ENCODE measurements around the gene TADA3.

The TADA3 gene

DNA sequence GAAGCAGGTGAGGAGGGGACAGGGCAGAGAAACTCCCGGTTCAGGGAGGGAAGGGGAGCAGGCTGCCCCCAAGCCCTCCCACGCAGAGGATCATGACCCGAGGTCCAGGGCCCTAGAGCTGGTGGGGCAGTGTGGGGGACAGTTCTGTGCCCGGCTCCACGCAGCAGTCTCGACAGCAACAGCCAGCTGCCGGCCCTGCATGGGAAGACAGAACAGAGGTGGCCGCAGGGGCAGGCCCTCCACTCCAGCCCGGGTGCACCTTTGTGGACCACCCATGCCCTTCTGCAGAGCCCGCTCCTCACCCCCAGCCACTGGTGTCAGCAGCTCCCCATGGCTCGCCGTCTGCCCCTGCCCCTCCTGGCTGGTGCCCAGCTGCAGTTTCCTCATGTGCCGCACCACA, 34.8 kb downstream of the TADA3 start:
- FAIRE-seq = no peak

DNA sequence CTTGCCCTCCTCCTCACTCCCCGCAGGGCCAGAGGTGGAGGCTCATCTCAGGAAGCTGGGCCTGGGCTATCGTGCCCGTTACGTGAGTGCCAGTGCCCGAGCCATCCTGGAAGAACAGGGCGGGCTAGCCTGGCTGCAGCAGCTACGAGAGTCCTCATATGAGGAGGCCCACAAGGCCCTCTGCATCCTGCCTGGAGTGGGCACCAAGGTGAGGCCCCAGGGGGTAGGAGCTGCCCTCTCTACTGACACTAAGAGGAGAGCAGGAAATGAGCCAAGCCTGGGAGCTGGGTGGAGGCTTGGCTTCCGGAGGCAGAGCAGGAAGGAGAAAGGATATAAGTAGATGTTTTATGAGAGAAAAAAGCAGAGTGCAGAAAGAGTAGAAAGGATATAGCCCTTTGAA, 37.6 kb downstream of the TADA3 start:
- FAIRE-seq = no peak

DNA sequence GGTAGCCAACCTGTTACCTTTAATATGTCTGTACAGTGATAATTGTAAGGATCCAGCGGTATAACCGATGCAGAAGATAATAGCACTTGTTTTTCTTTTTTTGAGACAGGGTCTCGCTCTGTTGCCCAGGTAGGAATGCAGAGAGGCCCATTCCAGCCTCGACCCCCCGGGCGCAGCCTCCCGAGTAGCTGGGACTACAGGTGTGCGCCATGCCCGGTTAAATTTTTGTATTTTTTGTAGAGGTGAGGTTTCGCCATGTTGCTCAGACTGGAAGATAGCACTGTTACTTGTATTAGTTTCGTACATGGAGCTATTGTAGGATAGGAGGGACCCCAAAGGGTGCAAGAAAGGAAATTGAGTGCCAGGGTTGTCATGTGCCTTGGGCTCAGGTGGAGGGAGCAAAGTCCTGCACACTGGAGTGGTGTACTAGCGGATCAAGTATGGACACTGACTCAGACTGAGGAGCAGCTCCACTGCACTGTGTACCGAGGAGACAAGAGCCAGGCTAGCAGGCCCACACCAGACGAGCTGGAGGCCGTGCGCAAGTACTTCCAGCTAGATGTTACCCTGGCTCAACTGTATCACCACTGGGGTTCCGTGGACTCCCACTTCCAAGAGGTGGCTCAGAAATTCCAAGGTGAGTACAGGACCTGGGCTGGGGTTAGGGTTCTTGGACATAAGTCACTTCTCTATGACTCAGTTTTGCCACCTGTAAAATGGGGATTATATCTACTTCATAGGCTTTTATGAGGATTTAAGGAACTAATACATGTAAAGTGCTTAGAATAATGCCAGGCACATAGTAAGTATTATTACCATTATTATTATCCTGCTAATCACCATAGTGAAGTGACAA, 41.5 kb downstream of the TADA3 start:
- FAIRE-seq = no peak

DNA sequence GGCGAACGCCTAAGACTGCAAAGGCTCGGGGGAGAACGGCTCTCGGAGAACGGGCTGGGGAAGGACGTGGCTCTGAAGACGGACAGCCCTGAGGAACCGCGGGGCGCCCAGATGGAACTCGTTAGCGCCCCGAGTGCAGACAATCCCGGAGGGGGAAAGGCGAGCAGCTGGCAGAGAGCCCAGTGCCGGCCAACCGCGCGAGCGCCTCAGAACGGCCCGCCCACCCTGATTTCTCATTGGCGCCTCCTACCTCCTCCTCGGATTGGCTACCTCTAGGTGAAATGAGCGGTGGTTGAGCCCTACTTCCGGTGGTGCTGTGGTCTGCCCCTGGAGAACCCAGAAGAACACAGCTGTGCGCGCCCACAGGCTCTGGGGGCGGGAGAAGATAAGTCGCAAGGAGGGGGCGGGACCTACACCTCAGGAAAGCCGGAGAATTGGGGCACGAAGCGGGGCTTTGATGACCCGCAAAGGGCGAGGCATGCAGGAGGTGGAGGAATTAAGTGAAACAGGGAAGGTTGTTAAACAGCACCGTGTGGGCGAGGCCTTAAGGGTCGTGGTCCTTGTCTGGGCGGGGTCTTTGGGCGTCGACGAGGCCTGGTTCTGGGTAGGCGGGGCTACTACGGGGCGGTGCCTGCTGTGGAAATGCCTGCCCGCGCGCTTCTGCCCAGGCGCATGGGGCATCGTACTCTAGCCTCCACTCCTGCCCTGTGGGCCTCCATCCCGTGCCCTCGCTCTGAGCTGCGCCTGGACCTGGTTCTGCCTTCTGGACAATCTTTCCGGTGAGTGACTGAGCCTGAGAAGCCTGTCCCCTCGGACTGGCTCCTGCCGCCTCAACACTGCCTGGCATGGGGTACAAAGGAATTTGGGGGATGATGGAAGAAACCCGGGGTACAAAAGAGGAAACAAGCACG, 42.4 kb downstream of the TADA3 start, which contains the start of gene OGG1:
OGG1 (plus strand) TSS at position 308 of the 911 bp plus-strand sequence; CDS start at position 643, 335 bp downstream.
- FAIRE-seq = peak; percentile 53

DNA sequence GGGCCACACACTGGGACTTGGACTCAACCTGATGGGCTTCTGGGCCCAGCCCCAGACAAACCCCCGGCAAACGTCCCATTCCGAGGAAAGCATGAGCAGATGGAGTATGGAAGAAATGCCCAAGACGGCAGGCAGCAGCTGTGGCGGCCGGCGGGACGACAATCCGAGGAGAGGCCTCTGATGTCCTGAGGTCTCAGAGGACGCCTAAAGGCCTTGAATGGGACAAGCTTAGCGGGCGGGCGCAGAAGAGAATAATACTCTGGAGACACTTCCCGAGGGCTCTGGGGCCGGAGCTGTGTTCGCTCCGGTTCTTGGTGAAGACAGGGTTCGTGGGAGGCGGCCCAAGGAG, 43.0 kb downstream of the TADA3 start:
- FAIRE-seq = no peak

DNA sequence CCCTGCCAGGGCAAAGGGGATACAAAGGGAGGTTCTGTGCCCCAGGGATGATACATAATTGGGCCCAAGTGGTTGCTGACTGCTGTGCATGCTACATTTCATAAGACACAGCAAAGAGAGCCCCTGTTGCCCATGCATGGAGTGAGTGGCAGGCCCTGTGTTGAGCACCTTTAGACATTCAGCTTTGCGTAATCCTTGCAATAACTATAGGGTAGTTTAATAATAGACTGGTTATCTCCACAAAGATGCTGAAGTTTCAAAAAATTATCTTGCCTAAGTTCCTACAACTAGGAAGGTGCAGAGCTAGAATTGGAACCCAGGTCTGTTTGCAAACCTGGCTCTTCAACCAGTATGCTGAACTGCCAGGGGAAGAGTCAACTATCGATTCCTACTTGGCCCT, 44.2 kb downstream of the TADA3 start:
- FAIRE-seq = no peak

DNA sequence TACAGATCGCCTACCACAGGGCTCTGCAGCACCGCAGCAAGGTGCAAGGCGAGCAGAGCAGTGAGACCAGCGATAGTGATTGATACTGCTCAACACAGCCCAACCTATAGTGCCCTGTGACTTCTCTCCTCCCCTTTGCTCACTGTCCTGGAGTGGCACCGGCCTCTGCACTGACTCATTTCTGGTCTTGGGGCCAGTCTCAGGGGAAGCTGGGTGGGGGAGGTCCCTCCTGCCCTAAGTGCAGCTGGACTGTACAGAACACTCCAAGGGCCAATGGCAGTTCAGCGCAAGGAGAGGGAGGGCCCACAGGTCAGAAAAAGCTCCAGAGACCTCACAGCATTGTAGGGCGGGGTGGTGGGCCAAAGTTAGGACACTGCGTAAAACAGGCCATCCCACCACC, 45.0 kb downstream of the TADA3 start:
- no peak for FAIRE-seq

DNA sequence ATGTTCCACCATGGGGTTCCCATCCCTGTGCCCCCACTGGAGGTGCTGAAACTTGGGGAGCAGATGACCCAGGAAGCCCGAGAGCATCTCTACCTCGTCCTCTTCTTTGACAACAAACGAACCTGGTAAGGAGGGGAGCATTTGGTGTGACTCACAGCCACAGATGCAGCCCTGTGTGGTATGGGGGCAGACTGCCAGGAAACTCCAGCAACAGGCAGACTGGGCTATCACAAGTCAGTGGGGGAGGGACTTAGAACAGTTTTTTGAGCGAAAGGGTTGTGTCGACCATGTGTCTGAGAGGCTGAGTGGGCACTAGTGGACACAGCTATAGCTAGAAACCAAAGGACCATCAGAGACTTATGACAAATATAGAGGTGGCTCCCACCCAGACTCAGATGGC, 45.9 kb downstream of the TADA3 start:
- no peak for FAIRE-seq

DNA sequence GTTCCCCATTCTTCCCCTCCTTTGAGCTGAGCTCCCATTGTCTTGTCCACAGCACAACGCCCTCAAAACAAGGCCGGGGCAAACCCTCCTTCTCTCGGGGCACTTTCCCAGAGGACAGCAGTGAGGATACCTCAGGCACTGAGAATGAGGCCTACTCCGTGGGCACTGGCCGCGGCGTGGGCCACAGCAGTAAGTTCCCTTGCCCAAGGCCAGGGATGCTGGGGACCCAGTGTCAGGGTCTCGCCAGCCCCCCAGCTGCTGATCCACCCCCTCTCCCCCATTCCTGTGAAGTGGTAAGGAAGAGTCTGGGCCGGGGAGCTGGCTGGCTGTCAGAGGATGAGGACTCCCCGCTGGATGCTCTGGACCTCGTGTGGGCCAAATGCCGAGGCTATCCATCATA, 46.8 kb downstream of the TADA3 start:
- no peak for FAIRE-seq

DNA sequence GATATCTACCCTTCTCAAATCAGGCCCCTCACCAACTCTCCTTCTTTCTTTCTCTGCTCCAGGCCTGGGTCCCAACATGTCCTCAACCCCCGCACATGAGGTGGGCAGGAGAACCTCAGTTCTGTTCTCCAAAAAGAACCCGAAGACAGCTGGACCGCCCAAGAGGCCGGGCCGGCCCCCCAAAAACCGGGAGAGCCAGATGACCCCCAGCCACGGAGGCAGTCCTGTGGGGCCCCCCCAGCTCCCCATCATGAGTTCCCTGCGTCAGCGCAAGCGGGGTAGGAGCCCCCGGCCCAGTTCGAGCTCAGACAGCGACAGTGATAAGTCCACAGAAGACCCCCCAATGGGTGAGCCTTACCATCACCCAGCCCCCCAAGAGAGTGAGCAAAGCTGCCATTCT, 48.1 kb downstream of the TADA3 start:
- FAIRE-seq = no peak

DNA sequence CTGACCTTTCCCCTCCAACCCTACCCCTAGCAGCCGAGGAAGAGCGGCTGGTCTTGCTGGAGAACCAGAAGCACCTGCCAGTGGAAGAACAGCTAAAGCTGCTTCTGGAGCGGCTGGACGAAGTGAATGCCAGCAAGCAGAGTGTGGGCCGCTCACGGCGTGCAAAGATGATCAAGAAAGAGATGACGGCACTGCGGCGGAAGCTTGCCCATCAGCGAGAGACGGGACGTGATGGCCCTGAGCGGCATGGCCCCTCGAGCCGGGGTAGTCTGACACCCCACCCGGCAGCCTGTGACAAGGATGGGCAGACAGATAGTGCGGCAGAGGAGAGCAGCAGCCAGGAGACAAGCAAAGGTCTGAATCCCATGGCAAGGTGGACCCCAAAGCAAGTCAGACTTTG, 48.7 kb downstream of the TADA3 start:
- FAIRE-seq = no peak

DNA sequence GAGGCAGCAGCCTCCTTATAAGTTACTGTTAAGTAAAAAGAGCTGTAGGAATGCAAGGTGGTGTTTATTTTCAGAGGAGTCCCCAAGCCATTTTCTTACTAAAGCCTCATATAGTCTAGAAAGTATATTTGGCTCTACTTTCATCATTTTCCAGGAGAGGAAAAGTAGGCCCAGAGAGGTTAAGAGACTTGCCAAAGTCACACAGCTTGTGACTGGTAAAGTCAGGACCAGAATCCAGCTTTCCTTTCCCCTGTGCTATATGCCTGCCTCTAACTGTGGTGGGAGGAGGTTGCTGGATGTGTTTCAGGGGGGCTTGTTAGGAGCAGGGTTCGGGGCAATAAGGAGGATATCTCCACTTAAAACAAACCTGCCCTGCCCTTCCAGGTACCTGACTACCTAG, 49.7 kb downstream of the TADA3 start:
- no peak for FAIRE-seq

DNA sequence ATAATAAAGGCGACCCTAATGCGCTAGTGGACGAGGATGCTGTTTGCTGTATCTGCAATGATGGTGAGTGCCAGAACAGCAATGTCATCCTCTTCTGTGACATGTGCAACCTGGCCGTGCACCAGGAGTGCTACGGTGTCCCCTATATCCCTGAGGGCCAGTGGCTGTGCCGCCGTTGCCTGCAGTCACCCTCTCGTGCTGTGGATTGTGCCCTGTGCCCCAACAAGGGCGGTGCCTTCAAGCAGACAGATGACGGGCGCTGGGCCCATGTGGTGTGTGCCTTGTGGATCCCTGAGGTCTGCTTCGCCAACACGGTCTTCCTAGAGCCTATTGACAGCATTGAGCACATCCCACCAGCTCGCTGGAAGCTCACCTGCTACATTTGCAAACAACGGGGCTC, 53.1 kb downstream of the TADA3 start:
- no peak for FAIRE-seq

DNA sequence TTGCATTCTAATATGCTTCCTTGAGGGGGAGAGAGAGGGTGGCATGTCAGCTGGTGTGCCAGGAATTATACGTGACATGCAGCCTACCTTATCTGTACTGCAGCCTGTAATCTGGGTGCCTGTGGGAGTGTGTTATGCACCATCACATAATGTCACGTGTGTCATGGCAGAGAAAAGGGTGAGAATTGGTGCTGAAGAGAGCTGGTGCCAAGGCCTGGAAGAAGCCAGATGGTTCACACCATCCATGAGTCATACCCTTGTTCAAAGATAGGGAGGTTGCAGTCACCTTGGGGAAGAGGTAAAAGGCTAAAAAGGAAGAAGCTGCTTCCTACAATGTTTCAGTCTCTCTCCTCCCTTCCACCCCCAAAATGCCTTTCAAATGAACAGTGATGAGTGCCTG, 55.4 kb downstream of the TADA3 start:
- FAIRE-seq = no peak

DNA sequence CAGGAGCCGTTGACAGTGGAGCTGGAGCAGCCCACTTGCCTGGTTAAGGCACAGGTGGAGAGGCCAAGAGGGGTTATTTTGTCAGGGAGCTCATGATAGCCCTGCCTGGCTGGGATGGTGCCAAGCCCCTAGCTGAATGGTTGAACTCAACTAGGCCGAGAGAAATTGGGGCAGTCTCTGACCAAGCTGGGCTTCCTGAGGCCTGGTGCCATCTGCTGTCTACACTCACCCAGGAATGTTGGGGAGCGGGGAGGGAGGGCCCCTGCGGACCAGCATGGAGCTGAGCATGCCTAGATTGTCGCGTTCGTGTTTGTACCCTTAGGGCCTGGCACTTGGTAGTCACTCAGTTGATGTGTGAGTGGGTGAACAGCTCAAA, 59.5 kb downstream of the TADA3 start:
- no peak for FAIRE-seq

DNA sequence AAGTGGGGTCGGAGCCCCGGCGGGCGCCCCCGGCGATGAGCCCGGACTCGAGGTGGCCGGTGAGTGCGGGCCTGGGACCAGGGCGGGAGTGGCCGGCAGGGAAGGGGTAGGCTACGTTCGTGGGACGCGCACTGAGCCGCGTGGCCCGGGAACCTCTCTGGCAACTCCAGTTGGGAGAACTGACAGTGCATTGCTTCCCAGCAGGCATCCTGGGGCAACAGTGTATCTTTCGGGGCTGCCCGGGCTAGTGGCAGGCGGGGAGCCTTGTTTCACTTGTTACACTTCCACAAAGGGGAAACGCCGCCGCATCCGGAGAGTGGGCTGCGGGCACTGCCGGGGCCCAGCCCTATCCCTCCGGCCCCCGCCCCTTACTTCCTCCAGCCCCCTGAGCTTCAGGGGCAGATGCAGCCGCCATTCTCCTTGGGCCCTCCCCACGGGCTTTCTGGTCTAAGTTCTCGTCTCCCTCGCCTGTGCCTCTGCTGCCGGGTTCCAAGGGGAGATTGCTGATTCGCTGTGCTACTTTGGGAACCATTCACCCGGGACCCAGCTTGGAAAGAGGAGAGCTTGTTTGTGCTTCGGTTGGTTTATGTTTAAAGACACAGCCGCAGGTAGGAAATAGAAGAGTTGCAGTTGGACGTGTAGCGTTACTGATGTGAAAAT, 60.1 kb downstream of the TADA3 start:
- no peak for FAIRE-seq

DNA sequence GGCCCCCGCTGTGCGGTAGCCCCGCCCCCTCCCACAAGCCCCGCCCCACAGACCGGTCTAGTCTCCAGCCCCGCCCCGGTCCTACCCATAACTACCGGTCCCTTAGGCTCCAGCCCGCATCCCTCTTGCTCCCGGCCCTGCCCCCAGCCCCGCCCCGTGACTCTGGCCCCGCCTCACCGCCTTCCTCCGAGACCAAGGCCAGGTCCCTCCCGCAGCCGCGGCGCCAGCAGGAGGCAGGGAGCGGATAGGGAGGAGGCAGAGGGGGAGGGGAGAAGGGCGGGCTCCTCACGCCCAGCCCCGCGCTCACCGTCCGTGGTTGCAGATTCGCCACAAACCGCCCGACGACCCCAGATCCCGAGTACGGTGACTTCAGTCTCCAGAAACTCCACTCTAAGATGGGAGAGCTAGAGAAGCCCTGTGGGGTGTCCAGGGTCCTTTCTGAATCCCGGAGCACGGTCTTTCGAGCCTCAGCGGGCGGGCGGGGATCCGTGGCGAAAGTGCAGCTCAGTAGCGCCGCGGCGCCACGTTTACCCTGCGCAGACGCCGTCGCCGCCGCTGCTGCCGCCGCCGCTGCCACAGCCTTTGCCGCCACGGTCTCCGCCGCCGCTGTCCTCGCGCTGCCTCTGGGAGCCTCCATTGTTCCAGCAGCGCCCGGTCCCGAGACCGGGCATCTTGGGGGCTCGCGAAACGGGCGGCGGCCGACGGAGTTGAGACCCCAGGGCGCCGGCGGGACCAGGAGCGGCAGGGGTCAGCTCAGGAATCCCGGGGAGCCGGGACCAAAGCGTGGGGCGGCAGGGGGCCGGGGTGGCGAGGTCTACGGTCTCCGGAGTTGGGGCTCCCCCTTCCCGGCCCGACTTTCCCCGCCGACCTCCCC, 60.8 kb downstream of the TADA3 start, which contains the start of gene BRPF1:
BRPF1 (plus strand) TSS at position 530 of the 874 bp plus-strand sequence. CDS start 2,406 bp downstream, outside the sequence.
- peak; percentile 17 for FAIRE-seq

DNA sequence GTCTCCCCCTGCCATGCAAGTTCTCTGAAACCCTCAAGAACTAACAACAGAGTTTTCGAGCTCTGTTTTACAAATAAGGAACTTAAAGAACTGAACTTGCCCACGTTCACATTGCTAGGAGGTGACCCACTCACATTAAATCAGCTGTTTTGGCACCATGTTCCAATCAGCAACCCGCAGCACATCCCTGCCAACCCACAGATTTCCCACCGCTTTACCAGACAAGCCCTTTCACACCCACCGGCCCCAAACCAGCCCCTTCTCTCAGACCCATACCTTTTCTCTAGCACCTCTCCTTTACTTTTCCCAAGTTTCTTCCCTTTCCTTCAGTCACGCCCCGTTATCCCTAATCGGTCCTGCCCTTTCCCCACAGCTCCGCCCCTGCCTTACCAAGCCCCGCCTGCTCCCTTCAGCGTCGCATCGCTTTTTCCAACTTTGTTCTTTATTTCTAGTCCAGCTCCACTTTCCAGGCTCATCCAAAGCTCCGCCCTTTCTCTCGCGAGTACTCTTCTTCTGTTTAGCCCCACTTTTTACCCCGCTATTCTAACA, 61.5 kb downstream of the TADA3 start:
- no peak for FAIRE-seq

All from TTC549 (cell line).